ENCODE results near the gene RFPL2.

- no peak for TF ChIP-seq CTCF (IDR thresholded peaks at IDR 0.05)
- no peak for TF ChIP-seq EP300 (IDR thresholded peaks at IDR 0.05)
- no peak for TF ChIP-seq POLR2A (IDR thresholded peaks at IDR 0.05)
- no peak for TF ChIP-seq POLR2AphosphoS5 (IDR thresholded peaks at IDR 0.05)
Observed at GRCh38 chr22:32218470-32218869, 13.6 kb upstream of the RFPL2 start.

Data from sigmoid colon (tissue), 4 donors.